ENCODE measurements around the gene HOXA13.

GRCh38 chr7:27243340-27244163, 43.7 kb upstream of the HOXA13 start:
- no peak for TF ChIP-seq POLR2AphosphoS5 (IDR thresholded peaks at IDR 0.05; ENCODE audit: borderline replicate concordance, low read depth, low read length)
- TF ChIP-seq EZH2 (IDR thresholded peaks at IDR 0.05): peak; percentile 28

Data from SK-N-MC (cell line).